Breast epithelium (tissue), 3 donors: Measurements from ENCODE around the gene TRMT61B.
A peak's percentile ranks its signal among the peaks of the same experiment; 100 is the strongest.

ENCODE experiments used
- CTCF ChIP-seq, 3 donors: fragments of 450-650 bp; IDR thresholded peaks; one replicate each; pipeline ENCODE4 v1.5.1; 2016 to 2017; ENCODE audit warnings: antibody characterized with exemption in 3 of 3, mild to moderate bottlenecking in 3 of 3, moderate library complexity in 3 of 3
- POLR2A ChIP-seq: fragments of 450-650 bp; IDR thresholded peaks from one replicate; pipeline ENCODE4 v1.6.1; 2016; ENCODE audit warnings: antibody characterized with exemption, mild to moderate bottlenecking, moderate library complexity
- POLR2AphosphoS5 ChIP-seq, 3 donors: sonication (generic); formaldehyde crosslinking; IDR thresholded peaks; one replicate each; pipeline ENCODE4 v1.6.1; 2017; ENCODE audit warnings: antibody characterized with exemption in 3 of 3

GRCh38 chr2:28821295-28821958, 48.7 kb downstream of the TRMT61B start:
- TF ChIP-seq CTCF (IDR thresholded peaks at IDR 0.05) (peak; percentile 68 to 75 (median 69)), POLR2AphosphoS5 (IDR thresholded peaks at IDR 0.05) (no peak), POLR2A (no peak)
